Spleen (tissue), 11 donors: ENCODE data around the gene HNF1A. TPM values are rescaled to one million over a fixed set of nuclear protein-coding genes. Genes with fewer than 3 reads are reported as not detected.

Experiments used
- DNase-seq: peaks from one replicate; pipeline ENCODE4 v3.0.0-alpha.2; 2020
- H3K27ac ChIP-seq, 8 donors: fragments of 200-600 bp; sonication (generic) in 7 of 8; 1 replicate in 4 of 8; 2 replicates in 4 of 8; pipeline versions ENCODE4 v1.5.0 to v1.8.0; 2016 to 2021; ENCODE audit warnings: inconsistent platforms in 4 of 8, mild to moderate bottlenecking in 4 of 8, moderate library complexity in 1 of 8
- H3K27me3 ChIP-seq, 7 donors: fragments of 200-600 bp; sonication (generic) in 6 of 7; replicated peaks in 1 of 7; 1 replicate in 4 of 7; 2 replicates in 3 of 7; pipeline versions ENCODE4 v1.5.0 to v1.8.0; 2016 to 2021; ENCODE audit warnings: inconsistent platforms in 3 of 7, mild to moderate bottlenecking in 1 of 7
- H3K36me3 ChIP-seq, 6 donors: fragments of 200-600 bp; sonication (generic) in 5 of 6; 1 replicate in 4 of 6; 2 replicates in 2 of 6; pipeline versions ENCODE4 v1.5.0 to v1.8.0; 2016 to 2021; ENCODE audit warnings: inconsistent platforms in 2 of 6
- H3K4me1 ChIP-seq, 6 donors: fragments of 200-600 bp; sonication (generic) in 5 of 6; 1 replicate in 3 of 6; 2 replicates in 3 of 6; pipeline versions ENCODE4 v1.5.0 to v1.8.0; 2016 to 2021; ENCODE audit warnings: inconsistent platforms in 3 of 6
- H3K4me3 ChIP-seq, 8 donors: fragments of 200-600 bp; sonication (generic) in 7 of 8; 1 replicate in 4 of 8; 2 replicates in 4 of 8; pipeline versions ENCODE4 v1.5.0 to v1.8.0; 2016 to 2021; ENCODE audit warnings: inconsistent platforms in 4 of 8, mild to moderate bottlenecking in 4 of 8, moderate library complexity in 2 of 8
- H3K9me3 ChIP-seq, 8 donors: fragments of 200-600 bp; sonication (generic) in 7 of 8; 1 replicate in 4 of 8; 2 replicates in 4 of 8; pipeline versions ENCODE4 v1.5.0 to v1.8.0; 2016 to 2021; ENCODE audit warnings: inconsistent platforms in 4 of 8
- CTCF ChIP-seq, 11 experiments: fragments of 200-600 bp in 7 of 11; fragments of 450-650 bp in 4 of 11; sonication (generic) in 4 of 11; IDR thresholded peaks in 8 of 11; conservative IDR thresholded peaks in 3 of 11; 1 replicate in 7 of 11; 2 replicates in 4 of 11; pipeline versions ENCODE4 v1.4.0 to v1.8.0; 2016 to 2021; ENCODE audit warnings: antibody characterized with exemption in 11 of 11, inconsistent platforms in 4 of 11, mild to moderate bottlenecking in 1 of 11
- POLR2A ChIP-seq, 3 donors: fragments of 450-650 bp; IDR thresholded peaks; one replicate each; pipeline ENCODE4 v1.5.1; 2017; ENCODE audit warnings: antibody characterized with exemption in 3 of 3, mild to moderate bottlenecking in 1 of 3
- POLR2AphosphoS5 ChIP-seq, 3 donors: sonication (generic); formaldehyde crosslinking; IDR thresholded peaks; one replicate each; pipeline ENCODE4 v1.5.1; 2017; ENCODE audit warnings: antibody characterized with exemption in 3 of 3
- WGBS, 5 donors: extraction: QIAGEN DNeasy Blood & Tissue Kit in 3 of 5; methylation state at CpG; one replicate each; pipeline versions ENCODE4 v1.1.5 to v1.1.7; 2013 to 2018; 5-methylcytosine and 5-hydroxymethylcytosine counted together
- intact Hi-C: fragments of 100-400 bp; cut with DNase I; formaldehyde crosslinking; loops from one replicate; pipeline ENCODE4 v1.15.0; 2023; ENCODE audit warnings: low total_unique reads
- polyA plus RNA-seq, 3 donors: library from polyadenylated mRNA; stranded (reverse); fragments of 200-250 nt; gene quantifications; one replicate each; pipeline ENCODE4 v1.2.1, GENCODE V29; 2013
- total RNA-seq, 7 donors: library from RNA; depleted of rRNA in 3 of 7; stranded (reverse); fragments of >200 nt in 3 of 7; fragmentation: NEBNext Ultra II Directional in 4 of 7; extraction: Animal tissue kit (Norgen Biotek cat#: 25700) in 4 of 7; gene quantifications; one replicate each; pipeline versions ENCODE4 v1.1.0 to v1.2.1, GENCODE V29; 2016 to 2021
- donor health status: healthy with polysubstance abuse.
- donor health status: DM: no; HTN: no; CAD: no; lungs with moderate emphysema.
- donor health status: DM: no; HTN: no; CAD: no.
- donor health status: Bipolar disorder and iron deficiency.
- donor health status: healthy.
- donor health status: DM: no; HTN: no; CAD: no.
- donor health status: DM: yes; HTN: yes; CAD: no.

HNF1A gene
- total and polyA plus RNA-seq, 10 donors = not detected

DNA sequence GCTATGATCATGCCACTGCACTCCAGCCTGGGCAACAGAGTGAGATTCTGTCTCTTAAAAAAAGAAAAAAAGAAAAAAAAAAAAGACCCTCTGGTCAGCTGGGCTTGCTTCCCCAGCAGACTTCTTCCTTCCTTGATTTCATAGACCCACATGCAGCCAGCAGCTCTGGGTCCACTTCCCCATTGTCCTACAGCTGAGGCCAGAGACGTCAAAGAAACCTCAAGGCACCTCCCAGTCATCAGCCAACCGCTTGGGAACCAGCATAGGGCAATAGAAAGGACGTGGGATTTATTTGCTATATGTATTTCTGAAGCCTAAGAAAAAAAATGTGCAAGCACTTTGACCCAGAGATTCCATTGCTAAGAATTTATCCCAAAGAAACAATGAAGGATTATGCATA is 38.8 kb upstream of the HNF1A start:
- H3K36me3 ChIP-seq = no peaks in the 10 kb centered on the region
- intact Hi-C loops = no loop called here
- H3K27me3 ChIP-seq = peaks cover 0 to 8% (median 0%) of the 10 kb centered on the region in 7 donors
- no peak for DNase-seq
- TF ChIP-seq CTCF (IDR thresholded peaks at IDR 0.05 in 8 of 11, conservative IDR thresholded peaks at IDR 0.05 in 3 of 11) = no peak
- TF ChIP-seq POLR2AphosphoS5 (IDR thresholded peaks at IDR 0.05) = peak in 1 of 3 donors; percentile 18
- H3K4me1 ChIP-seq = peaks cover 0 to 42% (median 9%) of the 10 kb centered on the region in 6 donors
- H3K9me3 ChIP-seq = no peaks in the 10 kb centered on the region
- peak overlapping the region in 3 of 8 donors; percentile 23 to 50 (median 48) for H3K27ac ChIP-seq
- H3K4me3 ChIP-seq = no peak overlapping the region
- 11 to 27% (median 16%) methylated on average over 3 of the region's 3 CpGs for WGBS, 5 donors

GRCh38 chr12:120940006-120940405 is 38.3 kb upstream of the HNF1A start:
- intact Hi-C loops = no loop called here

DNA sequence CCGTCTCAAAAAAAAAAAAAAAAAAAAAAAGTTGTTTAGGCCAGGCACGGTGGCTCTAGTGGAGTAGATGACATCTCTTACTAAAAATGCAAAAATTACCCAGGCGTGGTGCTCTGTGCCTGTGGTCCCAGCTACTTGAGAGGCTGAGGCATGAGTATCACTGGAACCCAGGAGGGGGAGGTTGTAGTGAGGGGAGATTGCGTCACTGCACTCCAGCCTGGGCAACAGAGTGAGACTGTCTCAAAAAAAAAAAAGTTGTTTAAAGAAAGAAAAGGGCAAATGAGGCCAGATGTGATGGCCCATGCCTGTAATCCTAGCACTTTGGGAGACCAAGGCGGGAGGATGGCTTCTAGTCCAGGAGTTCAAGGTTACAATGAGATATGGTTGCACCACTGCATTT is 37.5 kb upstream of the HNF1A start:
- WGBS, 5 donors = 58 to 89% (median 71%) methylated on average over 5 of the region's 5 CpGs

More at GRCh38 chr12:120940006-120940405, 38.3 kb upstream of the HNF1A start:
- no peaks in the 10 kb centered on the region for H3K9me3 ChIP-seq
- no peak overlapping the region for H3K4me3 ChIP-seq
- H3K4me1 ChIP-seq = peaks cover 0 to 44% (median 11%) of the 10 kb centered on the region in 6 donors
- no peaks in the 10 kb centered on the region for H3K36me3 ChIP-seq
- H3K27me3 ChIP-seq = peaks cover 0 to 8% (median 0%) of the 10 kb centered on the region in 7 donors
- DNase-seq = no peak
- no peak for TF ChIP-seq CTCF (IDR thresholded peaks at IDR 0.05 in 8 of 11, conservative IDR thresholded peaks at IDR 0.05 in 3 of 11)
- TF ChIP-seq POLR2AphosphoS5 (IDR thresholded peaks at IDR 0.05) = no peak
- no peak for TF ChIP-seq POLR2A (IDR thresholded peaks at IDR 0.05)
- peak overlapping the region in 3 of 8 donors; percentile 23 to 50 (median 48) for H3K27ac ChIP-seq
- WGBS, 5 donors = 31 to 54% (median 43%) methylated on average over 5 of the region's 5 CpGs

DNA sequence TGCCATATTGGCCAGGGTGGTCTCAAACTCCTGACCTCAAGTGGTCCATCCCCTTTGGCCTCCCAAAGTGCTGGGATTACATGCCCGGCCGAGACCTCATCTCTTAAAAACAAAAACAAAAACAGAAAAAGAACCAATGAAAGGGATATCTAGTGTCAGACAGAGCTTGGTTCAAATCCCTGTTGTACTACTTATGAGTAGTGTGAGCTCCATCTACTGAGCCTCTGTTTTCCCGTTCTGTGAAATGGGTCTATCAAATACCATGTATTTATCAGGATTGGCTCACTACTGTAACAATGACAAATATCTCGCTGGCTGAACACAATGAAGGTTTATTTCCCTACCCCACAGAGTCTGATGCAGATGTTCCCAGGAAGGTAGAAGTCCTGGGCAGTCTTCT is 36.9 kb upstream of the HNF1A start:
- Histone ChIP-seq H3K27me3 (peaks cover 0 to 8% (median 0%) of the 10 kb centered on the region in 7 donors), H3K9me3 (no peaks in the 10 kb centered on the region), H3K36me3 (no peaks in the 10 kb centered on the region), H3K4me3 (no peak overlapping the region), H3K27ac (no peak overlapping the region), H3K4me1 (peaks cover 0 to 30% (median 10%) of the 10 kb centered on the region in 6 donors)
- TF ChIP-seq POLR2A (IDR thresholded peaks at IDR 0.05) = no peak
- no peak for TF ChIP-seq POLR2AphosphoS5 (IDR thresholded peaks at IDR 0.05)
- TF ChIP-seq CTCF (IDR thresholded peaks at IDR 0.05 in 8 of 11, conservative IDR thresholded peaks at IDR 0.05 in 3 of 11) = no peak
- no peak for DNase-seq
- 89 to 97% (median 93%) methylated on average over 4 of the region's 4 CpGs for whole genome bisulfite sequencing, 5 donors
- intact Hi-C loops = no loop called here

More for the DNA sequence above, 37.5 kb upstream of the HNF1A start:
- Histone ChIP-seq H3K9me3 (no peaks in the 10 kb centered on the region), H3K36me3 (no peaks in the 10 kb centered on the region), H3K4me1 (peaks cover 0 to 36% (median 11%) of the 10 kb centered on the region in 6 donors), H3K27me3 (peaks cover 0 to 8% (median 0%) of the 10 kb centered on the region in 7 donors), H3K4me3 (no peak overlapping the region), H3K27ac (no peak overlapping the region)
- TF ChIP-seq CTCF (IDR thresholded peaks at IDR 0.05 in 8 of 11, conservative IDR thresholded peaks at IDR 0.05 in 3 of 11) = no peak
- intact Hi-C loops = no loop called here
- DNase-seq = no peak
